OCI-LY1 (cell line): Measurements from ENCODE around the gene RBBP6.
"Not testable (repeated sequence)": the region's sequence is repeated elsewhere in the genome, so short reads cannot be mapped to it uniquely, and the experiment has no call there.

Source experiments
- H2AFZ ChIP-seq: fragments of 200-600 bp; sonication (generic), shearing (Covaris generic); 2 replicates; pipeline ENCODE4 v1.6.0; 2014; ENCODE audit warnings: antibody characterized with exemption, mild to moderate bottlenecking, low read length
- H3F3A ChIP-seq: fragments of 200-600 bp; sonication (generic), shearing (Covaris generic); 2 replicates; pipeline ENCODE4 v1.6.0; 2014; ENCODE audit warnings: mild to moderate bottlenecking, antibody characterized with exemption, low read length, moderate library complexity; ENCODE audit not compliant: insufficient read depth
- H3K27ac ChIP-seq: fragments of 200-600 bp; sonication (generic); 2 replicates; pipeline ENCODE4 v1.5.1; 2014; ENCODE audit warnings: low read length, mixed run types, mild to moderate bottlenecking, low read depth; ENCODE audit not compliant: poor library complexity, severe bottlenecking
- H3K27me3 ChIP-seq: fragments of 200-600 bp; sonication (generic); 2 replicates; pipeline ENCODE4 v1.6.0; 2014; ENCODE audit warnings: antibody characterized with exemption, mild to moderate bottlenecking, low read length, moderate library complexity; ENCODE audit not compliant: insufficient read depth
- H3K36me3 ChIP-seq: fragments of 200-600 bp; sonication (generic); 2 replicates; pipeline ENCODE4 v1.6.1; 2014; ENCODE audit warnings: mild to moderate bottlenecking, antibody characterized with exemption, low read length, moderate library complexity, mixed read lengths; ENCODE audit not compliant: insufficient read depth
- H3K4me1 ChIP-seq: fragments of 200-600 bp; sonication (generic); 2 replicates; pipeline ENCODE4 v1.5.1; 2014; ENCODE audit warnings: mild to moderate bottlenecking, low read length, moderate library complexity; ENCODE audit not compliant: insufficient read depth, severe bottlenecking
- H3K4me2 ChIP-seq: fragments of 200-600 bp; sonication (generic), shearing (Covaris generic); 2 replicates; pipeline ENCODE4 v1.6.1; 2014; ENCODE audit warnings: low read length
- H3K4me3 ChIP-seq: fragments of 200-600 bp; sonication (generic); 2 replicates; pipeline ENCODE4 v1.5.1; 2014; ENCODE audit warnings: low read length, low read depth, mild to moderate bottlenecking, mixed read lengths; ENCODE audit not compliant: poor library complexity, severe bottlenecking
- H3K79me2 ChIP-seq: fragments of 200-600 bp; shearing (Covaris generic); 2 replicates; pipeline ENCODE4 v1.6.1; 2016; ENCODE audit warnings: mixed run types, low read length, mixed read lengths; ENCODE audit not compliant: insufficient read depth
- H3K9ac ChIP-seq: fragments of 200-600 bp; sonication (generic), shearing (Covaris generic); 2 replicates; pipeline ENCODE4 v1.6.1; 2014; ENCODE audit warnings: mild to moderate bottlenecking, low read length, mixed read lengths
- H3K9me2 ChIP-seq: fragments of 200-600 bp; sonication (generic), shearing (Covaris generic); 2 replicates; pipeline ENCODE4 v1.6.1; 2014; ENCODE audit warnings: low read depth, mild to moderate bottlenecking, low read length, mixed read lengths
- H3K9me3 ChIP-seq: fragments of 200-600 bp; shearing (Covaris generic); 2 replicates; pipeline ENCODE4 v1.6.1; 2014; ENCODE audit warnings: low read length, mixed read lengths
- H4K20me1 ChIP-seq: fragments of 200-600 bp; sonication (generic), shearing (Covaris generic); 2 replicates; pipeline ENCODE4 v1.6.0; 2016; ENCODE audit warnings: mild to moderate bottlenecking, low read length; ENCODE audit not compliant: insufficient read depth
- EZH2 ChIP-seq: fragments of 200-600 bp; sonication (generic), shearing (Covaris generic); IDR thresholded peaks from 2 replicates; pipeline ENCODE4 v1.8.0; 2017; ENCODE audit warnings: borderline replicate concordance, mixed run types, mild to moderate bottlenecking, antibody characterized with exemption, low read length, moderate library complexity, mixed read lengths
- TF ChIP-seq, protein P1 (sequence below): fragments of 200-600 bp; sonication (generic), shearing (Covaris generic); IDR thresholded peaks from 2 replicates; pipeline ENCODE4 v1.5.1; 2017; ENCODE audit warnings: mild to moderate bottlenecking, antibody characterized with exemption, low read length, moderate library complexity, mixed read lengths

RBBP6 gene

GRCh38 chr16:24573141-24573540, 33.8 kb downstream of the RBBP6 start:
- H3K4me3 ChIP-seq = no peak overlapping the region
- H3K9me2 ChIP-seq = no peaks in the 10 kb centered on the region
- no peak for TF ChIP-seq EZH2
- TF ChIP-seq, protein P1, sequence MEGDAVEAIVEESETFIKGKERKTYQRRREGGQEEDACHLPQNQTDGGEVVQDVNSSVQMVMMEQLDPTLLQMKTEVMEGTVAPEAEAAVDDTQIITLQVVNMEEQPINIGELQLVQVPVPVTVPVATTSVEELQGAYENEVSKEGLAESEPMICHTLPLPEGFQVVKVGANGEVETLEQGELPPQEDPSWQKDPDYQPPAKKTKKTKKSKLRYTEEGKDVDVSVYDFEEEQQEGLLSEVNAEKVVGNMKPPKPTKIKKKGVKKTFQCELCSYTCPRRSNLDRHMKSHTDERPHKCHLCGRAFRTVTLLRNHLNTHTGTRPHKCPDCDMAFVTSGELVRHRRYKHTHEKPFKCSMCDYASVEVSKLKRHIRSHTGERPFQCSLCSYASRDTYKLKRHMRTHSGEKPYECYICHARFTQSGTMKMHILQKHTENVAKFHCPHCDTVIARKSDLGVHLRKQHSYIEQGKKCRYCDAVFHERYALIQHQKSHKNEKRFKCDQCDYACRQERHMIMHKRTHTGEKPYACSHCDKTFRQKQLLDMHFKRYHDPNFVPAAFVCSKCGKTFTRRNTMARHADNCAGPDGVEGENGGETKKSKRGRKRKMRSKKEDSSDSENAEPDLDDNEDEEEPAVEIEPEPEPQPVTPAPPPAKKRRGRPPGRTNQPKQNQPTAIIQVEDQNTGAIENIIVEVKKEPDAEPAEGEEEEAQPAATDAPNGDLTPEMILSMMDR = no peak
- no peaks in the 10 kb centered on the region for H3K4me1 ChIP-seq
- H3K9ac ChIP-seq = no peak overlapping the region
- H3K79me2 ChIP-seq = no peaks in the 10 kb centered on the region
- H3K4me2 ChIP-seq = no peak overlapping the region
- H3K27ac ChIP-seq = no peak overlapping the region
- no peaks in the 10 kb centered on the region for H3F3A ChIP-seq
- H3K27me3 ChIP-seq = no peaks in the 10 kb centered on the region
- no peak overlapping the region for H2AFZ ChIP-seq
- no peaks in the 10 kb centered on the region for H4K20me1 ChIP-seq
- H3K36me3 ChIP-seq = peaks cover 48% of the 10 kb centered on the region
- H3K9me3 ChIP-seq = peaks cover 2% of the 10 kb centered on the region; the same call in 1 of the 2 replicates

DNA sequence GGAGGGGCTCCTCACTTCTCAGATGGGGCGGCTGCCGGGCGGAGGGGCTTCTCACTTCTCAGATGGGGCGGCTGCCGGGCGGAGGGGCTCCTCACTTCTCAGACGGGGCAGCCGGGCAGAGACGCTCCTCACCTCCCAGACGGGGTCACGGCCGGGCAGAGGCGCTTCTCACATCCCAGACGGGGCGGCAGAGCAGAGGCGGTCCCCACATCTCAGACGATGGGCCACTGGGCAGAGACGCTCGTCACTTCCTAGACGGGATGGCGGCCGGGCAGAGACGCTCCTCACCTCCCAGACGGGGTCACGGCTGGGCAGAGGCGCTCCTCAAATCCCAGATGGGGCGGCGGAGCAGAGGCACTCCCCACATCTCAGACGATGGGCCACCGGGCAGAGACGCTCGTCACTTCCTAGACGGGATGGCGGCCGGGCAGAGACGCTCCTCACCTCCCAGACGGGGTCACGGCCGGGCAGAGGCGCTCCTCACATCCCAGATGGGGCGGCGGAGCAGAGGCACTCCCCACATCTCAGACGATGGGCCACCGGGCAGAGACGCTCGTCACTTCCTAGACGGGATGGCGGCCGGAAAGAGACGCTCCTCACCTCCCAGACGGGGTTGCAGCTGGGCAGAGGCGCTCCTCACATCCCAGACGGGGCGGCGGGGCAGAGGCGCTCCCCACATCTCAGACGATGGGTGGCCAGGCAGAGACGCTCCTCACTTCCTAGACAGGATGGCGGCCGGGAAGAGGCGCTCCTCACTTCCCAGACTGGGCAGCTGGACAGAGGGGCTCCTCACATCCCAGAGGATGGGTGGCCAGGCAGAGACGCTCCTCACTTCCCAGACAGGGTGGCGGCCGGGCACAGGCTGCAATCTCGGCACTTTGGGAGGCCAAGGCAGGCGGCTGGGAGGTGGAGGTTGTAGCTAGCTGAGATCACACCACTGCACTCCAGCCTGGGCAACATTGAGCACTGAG, 35.4 kb downstream of the RBBP6 start:
- H3F3A ChIP-seq, H3K9me3 ChIP-seq, H4K20me1 ChIP-seq, H3K4me3 ChIP-seq, H3K79me2 ChIP-seq, H3K9me2 ChIP-seq, H3K4me2 ChIP-seq, H3K27me3 ChIP-seq, H3K9ac ChIP-seq, H2AFZ ChIP-seq, H3K4me1 ChIP-seq, H3K27ac ChIP-seq: not testable (repeated sequence)
- peaks cover 32% of the 10 kb centered on the region for H3K36me3 ChIP-seq

DNA sequence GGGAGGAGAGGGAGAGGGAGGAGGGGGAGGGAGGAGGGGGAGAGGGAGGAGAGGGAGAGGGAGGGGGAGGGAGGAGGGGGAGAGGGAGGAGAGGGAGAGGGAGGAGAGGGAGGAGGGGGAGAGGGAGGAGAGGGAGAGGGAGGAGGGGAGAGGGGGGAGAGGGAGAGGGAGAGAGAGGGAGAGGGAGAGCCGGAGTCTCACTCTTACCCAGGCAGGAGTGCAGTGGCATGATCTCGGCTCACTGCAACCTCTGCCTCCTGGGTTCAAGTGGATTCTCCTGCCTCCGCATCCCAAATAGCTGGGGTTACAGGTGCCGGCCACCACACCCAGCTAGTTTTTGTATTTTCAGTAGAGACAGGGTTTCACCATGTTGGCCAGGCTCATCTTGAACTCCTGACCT, 36.4 kb downstream of the RBBP6 start:
- peaks cover 22% of the 10 kb centered on the region for H3K36me3 ChIP-seq
- H3K4me2 ChIP-seq, H3K9me2 ChIP-seq, H3K4me1 ChIP-seq, H3K27ac ChIP-seq, H3F3A ChIP-seq, H3K9me3 ChIP-seq, H4K20me1 ChIP-seq, H3K27me3 ChIP-seq, H2AFZ ChIP-seq, H3K79me2 ChIP-seq, H3K4me3 ChIP-seq, H3K9ac ChIP-seq: not testable (repeated sequence)

DNA sequence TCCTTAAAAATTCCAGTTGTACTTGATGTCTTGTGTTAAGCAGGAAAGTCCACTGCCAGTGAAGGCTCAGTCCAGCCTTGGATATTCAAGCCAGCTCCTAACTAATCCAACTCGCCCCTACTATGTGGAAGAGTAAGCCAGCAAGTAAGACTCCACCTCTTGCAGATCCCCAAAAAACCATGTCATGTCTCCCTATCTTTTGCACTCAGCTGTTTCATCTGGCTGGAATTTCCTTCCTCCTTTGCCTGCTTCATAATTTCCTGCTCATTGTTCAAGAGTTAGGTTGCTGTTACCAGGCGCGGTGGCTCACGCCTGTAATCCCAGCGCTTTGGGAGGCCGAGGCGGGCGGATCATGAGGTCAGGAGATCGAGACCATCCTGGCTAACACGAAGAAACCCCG, 37.8 kb downstream of the RBBP6 start:
- no peak for TF ChIP-seq EZH2
- TF ChIP-seq, protein P1 = no peak
- H3K27ac ChIP-seq = no peak overlapping the region
- no peak overlapping the region for H3K4me3 ChIP-seq
- H3K4me1 ChIP-seq = no peaks in the 10 kb centered on the region
- H3F3A ChIP-seq = no peaks in the 10 kb centered on the region
- H3K9me2 ChIP-seq = no peaks in the 10 kb centered on the region
- peaks cover 8% of the 10 kb centered on the region for H3K36me3 ChIP-seq
- no peaks in the 10 kb centered on the region for H3K79me2 ChIP-seq
- no peaks in the 10 kb centered on the region for H3K27me3 ChIP-seq
- H3K9me3 ChIP-seq = no peaks in the 10 kb centered on the region
- no peak overlapping the region for H3K9ac ChIP-seq
- no peak overlapping the region for H3K4me2 ChIP-seq
- H2AFZ ChIP-seq = no peak overlapping the region
- no peaks in the 10 kb centered on the region for H4K20me1 ChIP-seq
